AML-193 (cell line): ENCODE data around the gene RNF212.

ENCODE experiments used
- DNase-seq, 2 experiments: peaks; one replicate each; lab custom pipeline; 2025; lab: John Stamatoyannopoulos, UW

Gene RNF212

DNA sequence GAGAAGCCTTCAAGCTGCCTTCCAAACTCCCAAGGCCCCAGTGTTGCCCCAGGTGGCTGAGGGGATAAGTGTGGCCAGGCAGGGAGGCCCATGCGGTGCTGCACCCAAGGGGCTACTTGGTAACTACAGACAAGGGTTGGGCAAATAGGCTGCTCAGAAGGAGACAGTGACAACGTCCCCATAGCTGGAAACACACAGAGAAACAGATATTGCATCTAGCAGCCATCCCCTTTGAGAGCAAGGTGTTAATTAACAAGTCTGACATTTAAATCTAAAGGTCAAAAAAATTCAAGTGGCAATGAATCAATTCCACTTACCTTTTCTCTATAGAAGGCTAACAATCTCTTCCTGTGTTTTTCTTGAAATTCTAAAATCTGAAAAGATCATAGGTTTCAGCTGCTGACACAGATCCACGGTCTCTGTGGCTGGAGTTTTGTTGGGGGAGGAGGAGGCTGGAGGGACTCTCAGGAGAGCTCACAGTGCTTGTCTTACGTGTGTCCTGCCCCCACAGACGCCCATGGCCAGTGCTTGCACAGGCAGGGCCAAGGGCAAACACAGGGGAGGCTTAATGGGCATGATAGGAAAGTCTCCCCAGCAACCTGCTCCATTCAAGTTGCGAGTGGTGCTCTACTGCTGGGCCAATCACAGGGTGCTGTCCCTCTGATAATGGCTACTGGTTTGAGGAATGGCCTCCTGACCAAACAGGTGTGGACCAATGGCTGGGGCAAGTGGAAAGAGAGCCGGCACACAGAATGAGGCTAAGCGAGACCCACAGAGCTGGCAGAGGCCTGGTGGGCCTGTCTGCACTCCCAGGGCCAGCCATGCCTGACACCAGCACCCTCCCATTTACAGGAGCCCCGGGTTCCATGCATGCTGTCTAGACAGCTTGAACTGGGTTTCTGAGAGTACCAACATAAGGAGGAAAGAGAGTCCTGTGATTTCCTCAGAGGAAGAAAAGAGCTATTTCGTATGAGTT lies 22.6 kb downstream of the RNF212 start:
- no peak for DNase-seq

DNA sequence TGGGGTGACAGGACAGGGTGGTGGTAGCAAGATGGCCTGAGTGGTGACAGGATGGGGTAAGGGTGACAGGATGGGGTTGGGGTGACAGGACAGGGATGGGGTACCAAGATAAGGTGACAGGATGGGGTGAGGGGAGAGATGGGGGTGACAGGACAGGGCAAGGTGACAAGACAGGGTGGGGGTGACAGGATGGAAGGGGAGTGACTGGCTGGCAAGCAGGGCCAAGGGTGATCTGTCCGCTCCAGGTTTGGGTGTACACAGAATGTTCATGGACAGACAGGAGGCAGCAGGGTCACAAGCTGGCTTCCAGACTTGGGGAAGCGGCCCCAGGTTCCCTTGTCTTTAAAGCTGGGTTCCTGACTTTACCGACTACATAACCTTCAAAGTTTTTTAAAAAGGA lies 23.3 kb downstream of the RNF212 start:
- DNase-seq, result no peak

DNA sequence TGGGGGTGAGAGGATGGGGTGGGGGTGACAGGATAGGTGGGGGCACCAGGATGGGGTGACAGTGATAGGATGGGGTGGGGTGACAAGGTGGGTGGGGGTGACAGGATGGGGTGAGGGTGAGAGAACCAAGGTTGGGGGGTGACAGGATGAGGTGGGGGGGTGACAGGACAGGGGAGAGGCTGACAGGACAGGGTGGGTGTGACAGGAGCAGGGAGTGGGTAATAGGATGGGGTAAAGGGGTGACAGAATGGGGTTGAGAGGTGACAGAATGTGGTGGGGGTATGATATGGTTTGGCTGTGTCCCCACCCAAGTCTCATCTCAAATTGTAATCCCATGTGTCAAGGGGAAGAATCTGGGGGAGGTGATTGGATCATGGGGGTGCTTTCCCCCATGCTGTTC lies 26.0 kb downstream of the RNF212 start:
- DNase-seq, result no peak

DNA sequence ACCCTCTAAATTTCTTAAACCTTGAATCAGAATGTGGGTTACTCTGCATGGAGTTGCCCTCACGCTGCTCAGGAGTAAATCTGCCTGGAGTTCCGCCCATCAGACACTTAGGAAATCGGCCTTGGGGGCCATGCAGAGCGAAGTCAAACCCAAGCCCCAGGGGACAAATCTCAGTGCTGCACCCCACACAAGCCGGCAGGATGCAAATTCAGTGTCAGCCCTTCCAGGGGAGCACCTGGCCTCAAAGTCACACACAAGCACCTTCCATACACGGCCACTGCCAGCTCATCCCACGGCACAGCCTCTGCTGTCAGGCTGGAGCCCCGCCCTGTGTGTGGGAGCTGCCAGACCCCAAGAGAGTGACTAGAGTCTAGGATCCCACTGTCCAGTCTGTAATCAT lies 27.4 kb downstream of the RNF212 start:
- no peak for DNase-seq

DNA sequence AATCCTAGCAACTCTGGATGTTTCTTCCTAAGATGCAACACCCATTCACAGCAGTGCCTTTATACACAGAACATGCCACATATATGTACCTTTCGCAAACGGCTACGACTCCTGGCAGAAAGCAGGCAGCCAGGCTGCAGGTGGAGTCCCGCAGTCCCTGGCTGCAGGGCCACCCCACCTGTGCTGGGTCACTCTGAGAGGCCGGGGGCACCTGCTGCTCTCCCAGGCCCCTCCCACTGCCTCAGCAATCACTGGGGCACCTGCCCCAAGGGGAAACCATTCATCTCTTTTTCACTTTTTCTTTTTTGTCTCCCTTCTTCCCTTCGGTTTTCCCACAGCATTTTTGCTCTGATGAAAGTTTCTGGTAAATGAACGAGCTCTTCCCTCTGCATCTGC lies 28.0 kb downstream of the RNF212 start:
- no peak for DNase-seq

DNA sequence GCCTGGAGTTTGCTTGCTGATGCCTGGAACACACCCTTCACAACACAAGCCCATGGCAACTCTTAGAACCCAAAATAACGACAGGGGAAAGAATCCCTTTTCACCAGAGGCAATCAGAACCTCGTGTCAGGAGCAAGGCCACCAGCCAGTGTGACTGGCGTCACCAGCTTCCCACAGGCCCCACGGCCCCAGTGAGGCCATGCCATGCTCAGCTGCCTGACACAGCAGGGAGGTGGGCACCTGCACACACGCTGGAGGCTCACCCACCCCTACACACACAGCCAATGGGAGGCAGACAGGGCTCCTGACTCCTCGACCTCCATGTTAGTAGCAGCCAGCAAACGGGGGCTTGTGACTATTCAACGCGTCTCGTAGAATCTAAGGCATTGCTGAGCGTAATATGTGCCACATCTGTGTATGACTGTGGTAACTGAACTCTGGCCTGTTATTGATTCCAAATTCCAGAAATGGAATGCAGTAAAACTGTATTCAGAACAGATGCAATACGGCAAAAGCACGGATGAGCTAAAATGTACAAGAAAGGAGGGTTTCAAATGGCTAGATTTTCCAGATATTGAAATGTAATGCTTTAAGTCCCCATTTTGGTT lies 28.5 kb downstream of the RNF212 start:
- no peak for DNase-seq

DNA sequence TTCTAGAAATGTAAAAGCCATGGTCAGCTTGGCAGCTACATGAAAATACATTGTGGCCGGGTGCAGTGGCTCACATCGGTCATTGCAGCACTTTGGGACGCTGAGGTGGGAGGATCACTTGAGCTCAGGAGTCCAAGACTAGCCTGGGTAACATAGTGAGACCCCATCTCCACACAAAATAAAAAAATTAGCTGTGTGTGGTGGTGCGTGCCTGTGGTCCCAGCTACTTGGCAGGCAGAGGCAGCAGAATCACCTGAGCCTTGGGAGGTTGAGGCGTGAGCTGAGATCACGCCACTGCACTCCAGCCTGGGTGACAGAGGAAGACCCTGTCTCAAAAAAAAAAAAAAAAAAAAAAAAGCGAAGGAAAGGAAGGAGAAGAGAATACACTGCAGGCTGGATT lies 29.0 kb downstream of the RNF212 start:
- DNase-seq, result no peak

DNA sequence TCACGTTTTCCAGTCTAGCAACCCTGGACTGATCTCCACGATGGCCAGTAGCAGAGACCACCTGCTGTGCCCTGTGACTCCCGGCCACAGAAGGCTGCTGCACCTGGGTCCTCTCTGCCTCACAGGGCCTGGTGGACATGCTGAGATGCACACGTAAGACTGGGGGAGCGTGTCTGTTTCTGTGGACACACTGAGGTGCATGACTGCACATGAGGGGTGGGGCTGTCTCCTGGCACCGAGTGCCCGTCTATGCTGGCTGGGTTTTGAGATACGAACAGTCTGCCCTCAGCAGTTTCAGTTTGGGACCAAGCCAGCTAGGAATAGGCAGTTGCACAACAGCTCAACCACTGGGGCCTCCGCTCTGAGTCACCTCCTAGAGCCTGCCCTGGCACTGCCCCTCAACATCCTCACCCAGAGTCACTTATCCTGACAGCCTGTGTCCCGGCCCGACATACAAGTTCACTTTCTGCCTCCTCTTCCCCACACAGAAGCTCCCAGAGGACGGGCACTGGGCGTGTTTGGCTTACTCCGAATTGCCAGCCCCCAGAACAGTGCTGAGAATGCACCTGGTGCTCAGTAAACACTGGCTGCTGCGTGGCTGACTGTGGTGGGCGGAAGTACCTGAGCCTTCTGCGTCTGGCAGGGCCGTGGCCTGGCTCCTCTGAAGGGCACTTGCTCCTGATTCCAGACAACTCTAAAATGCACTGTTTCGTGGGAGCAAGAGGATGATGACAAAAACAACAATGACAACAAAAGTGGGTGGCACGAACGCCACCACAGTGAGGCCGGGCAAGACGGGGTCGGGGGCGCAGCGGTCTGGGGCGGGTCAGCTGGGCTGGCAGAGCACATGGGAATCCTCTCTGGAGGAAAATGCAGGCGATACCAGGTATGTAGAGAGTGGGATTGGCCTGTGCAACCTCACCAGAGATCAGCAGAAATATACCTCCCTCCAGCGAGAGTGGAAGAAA lies 30.9 kb downstream of the RNF212 start:
- peak; percentile 91 for DNase-seq

DNA sequence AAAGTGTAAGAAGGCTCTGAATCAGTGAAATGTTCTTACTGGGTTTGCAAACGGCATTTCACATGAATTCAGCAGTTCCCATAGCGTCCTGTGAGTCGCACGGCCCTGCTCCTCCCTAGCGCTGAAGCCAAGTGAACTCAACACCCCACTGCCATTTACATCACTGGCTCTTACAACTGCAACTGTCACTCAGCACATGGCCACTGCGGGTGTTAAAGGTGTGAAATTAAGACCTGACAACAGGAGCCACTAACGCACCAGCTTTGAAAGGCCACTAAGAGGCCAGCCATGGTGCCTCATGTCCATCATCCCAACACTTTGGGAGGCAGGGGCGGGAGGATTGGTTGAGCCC lies 31.7 kb downstream of the RNF212 start:
- DNase-seq, result no peak

DNA sequence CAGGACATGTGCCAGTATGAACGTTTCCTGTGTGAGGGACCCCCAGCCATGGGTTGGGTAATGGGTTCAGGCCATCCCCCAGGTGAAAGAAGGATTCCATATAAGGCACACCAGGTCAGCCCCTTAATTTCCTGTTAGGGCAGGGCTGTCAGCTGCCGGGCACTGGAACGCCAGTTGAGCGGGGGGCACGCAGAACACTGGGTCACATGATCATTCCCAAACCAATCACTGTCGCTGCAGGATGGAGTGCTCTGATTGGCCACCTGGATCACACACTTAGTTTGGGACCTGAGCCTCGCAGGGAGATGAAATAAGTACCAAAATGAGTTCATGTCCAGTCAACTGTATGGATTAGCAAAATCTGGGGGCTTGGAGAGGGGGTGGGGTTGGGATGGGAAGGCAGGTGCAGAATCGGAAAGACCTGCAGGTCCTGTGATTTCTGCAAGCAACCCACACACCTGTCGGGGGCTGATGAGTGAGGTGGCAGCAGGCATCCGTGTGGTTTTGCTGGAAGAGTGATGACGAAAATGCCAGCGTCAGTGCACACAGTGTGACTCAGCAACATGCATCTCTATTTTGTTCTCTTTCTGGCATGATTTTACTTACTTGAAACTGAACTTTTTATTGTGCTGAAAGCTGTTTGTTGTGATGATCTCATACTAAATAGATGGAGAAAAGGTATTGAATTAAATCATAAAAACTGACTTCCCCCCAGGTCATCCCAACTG lies 32.2 kb downstream of the RNF212 start:
- DNase-seq, result peak in 1 of 2 experiments; percentile 5

DNA sequence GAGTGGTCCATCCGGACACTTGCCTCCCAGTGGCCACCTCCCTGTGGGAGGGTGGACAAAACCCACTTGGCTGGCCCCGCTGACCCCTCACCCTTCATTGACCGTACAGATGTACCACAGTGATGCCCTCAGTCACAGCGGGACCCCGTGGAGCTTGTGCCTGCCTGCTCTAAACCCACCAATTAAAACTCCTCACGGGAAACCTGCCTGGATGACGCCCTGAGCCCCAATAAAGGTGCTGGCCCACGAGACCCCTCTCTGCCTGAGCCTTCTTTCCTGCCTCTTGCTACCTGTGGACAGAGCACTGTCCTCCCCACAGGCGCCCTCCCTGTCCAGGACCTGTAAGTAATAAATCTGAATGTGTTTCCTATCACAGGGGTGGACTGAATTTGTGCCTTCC lies 32.9 kb downstream of the RNF212 start:
- DNase-seq, result no peak

DNA sequence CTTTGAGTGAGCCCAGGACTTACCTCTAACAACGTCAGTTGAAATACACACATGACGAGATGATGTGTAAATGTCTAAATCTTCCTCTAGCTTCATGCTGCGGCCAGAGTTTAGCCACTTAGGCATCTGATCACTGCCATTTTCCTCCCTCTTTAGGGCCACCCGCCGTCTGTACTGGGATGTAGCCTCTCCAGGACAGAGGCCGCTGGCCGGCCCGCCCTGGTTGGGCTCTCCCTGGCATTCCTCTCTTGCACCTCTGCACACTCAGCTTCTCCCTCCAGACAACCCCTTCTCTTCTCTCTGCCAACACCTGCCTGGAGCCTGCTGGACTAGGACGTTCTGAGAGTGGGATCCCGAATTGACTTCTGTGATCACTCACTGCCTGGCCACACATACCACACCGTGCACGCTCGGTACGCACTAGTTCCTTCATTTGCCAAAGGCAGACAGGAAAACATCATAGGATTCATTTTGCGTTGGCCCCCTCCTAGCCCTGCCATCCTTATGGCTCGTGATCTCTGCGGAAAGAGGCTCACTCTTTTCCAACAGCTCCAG lies 33.6 kb downstream of the RNF212 start:
- no peak for DNase-seq

DNA sequence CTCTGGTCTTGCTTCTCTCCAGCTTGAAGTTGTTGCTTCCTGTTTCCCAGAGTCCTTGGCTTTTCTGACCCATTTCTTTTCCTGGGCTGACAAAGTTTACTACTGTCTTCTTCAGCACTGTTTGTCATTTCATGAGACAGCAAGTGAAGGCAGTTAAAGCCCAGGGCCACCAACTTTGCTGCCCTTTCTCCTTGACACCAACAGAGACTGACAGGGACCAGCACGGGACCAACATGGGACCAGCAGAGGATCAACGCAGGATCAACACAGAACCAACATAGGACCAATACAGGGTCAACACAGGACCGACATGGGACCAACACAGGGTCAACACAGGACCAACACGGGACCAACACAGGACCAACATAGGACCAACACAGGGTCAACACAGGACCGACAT lies 34.9 kb downstream of the RNF212 start:
- no peak for DNase-seq

DNA sequence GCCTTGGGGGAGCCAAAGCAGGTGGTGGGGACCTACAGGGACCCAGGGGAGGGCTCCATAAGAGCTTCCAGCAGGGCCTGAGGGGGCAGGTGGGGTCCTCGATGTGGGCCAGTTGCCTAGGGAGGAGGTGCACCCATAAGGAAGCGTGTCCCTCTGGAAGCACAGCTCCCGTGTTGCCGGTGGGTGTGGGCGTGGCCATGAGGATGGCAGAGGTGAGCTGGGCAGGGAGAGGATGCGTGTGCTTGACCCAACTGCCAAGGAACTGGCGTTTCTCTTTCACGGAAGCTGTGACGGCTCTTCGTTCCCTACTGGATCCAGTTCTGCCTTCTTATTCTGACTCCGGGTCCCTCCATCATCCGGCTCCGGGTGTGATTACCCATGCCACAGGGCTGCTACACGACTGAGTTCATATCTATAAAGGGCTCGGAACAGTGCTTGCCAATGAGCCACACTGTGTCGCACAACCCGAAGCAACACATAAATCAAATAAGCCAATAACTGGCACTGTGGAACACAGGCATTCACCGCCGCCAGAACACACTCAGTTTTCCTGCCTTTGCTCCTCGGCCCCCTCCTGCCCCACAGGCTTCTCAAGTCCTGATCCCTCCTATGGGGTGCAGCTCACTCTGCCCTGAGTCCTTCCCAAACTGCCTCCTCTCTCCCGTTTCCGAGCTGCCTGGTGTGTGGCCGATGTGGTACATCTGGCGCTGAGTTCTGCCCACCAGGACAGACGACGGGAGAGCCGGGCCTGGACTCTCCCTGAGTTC lies 35.5 kb downstream of the RNF212 start:
- no peak for DNase-seq

DNA sequence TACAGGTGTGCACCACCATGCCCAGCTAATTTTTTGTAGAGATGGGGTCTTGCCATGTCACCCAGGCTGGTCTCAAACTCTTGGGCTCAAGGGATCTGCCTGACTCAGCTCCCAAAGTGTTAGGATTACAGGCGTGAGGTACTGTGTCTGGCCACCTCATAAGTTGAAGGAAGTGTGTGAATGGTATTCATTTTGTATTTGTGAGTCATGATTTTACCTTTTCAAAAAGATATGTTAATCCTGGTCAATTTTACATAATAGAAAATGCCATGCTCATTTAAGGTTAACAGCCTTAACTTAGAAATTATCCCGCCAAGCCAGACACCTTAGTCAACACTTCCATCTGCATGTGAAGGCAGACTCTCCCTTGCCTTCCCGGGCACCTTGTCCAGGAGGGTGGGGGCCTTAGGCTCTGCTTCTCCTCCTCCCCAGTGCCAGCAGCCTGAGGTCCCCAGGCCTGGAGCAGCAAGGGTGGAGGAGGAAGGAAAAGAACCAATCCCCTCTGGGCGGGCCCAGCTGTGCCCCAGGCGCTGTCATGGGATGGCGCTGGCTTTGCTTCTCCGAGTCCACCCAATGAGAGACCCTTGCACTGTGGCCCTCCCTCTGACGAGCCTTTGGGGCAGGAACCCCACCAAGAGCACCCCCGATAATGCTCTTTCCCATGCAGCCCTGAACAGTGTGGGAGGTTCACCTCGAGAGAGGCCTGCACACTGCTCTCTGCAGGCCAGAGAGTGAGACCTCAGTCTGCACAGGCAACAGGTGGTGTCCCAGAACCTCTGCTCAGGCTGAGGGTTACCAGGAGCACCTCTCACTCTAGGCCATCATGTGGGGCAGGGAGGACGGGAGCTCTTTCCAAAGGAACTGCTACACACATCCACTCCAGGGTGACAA lies 37.3 kb downstream of the RNF212 start:
- DNase-seq, result no peak

DNA sequence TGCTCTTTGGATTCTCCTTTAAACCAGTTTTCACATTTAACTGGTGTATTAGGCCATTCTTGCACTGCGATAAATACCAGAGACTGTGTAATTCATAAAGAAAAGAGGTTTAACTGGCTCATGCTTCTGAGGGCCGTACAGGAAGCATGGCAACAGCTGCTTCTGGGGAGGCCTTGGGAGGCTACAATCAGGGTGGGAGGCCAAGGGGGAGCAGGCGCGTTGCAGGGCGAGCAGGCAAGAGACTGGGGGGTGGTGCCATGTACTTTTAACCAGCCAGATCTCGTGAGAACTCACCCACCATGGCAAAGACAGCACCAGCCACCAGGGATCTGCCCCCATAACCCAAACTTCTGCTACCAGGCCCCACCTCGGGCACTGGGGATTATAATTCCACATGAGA lies 38.1 kb downstream of the RNF212 start:
- no peak for DNase-seq

DNA sequence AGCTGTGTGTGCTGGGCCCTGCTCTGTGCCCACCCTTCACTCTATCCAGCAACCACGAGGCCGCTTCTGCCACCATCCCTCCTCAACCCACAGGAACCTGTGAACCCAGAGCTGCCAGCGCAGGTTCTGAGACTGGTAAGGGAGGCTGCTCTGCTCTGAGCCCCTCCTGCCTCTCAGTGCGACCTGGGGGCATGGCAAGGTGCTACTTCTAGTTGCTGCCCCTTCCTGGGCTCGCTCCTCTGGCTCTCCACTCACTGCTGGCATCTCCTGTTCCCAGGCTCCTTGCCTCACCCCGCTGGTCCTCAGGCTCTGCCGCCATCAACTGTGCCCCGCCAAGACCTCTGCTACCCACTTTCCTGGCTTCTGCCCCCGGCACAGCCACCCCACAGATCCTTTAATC lies 39.3 kb downstream of the RNF212 start:
- DNase-seq, result no peak

DNA sequence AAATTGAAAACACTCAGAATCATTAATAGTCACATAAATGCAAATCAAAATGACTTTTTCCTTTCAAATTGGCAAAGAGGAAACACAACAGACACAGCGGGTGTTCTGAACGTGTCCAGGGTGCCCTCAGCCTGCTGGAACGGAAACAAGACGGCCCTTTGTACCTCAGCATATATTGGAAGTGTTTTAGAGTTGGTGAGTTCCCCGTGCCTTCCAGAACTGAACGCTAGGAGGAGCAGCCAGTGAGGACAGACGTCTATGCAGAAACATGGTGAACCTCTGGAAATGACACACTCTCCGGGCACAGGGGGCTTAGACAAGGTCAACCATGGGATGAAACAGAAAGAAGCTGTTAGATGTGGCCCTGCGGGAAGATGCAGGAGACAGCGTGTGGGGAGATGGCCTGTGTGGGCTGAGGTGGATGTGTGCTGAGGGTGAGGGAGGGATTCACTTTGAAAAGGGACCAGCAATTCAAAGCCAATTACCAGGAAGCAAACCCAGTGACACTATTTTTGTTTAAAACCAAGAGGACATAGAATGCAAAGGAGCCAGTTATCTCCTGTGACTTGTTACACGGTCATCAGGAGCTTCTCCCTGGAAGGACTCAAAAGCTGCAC lies 40.4 kb downstream of the RNF212 start:
- peak; percentile 84 to 90 for DNase-seq

DNA sequence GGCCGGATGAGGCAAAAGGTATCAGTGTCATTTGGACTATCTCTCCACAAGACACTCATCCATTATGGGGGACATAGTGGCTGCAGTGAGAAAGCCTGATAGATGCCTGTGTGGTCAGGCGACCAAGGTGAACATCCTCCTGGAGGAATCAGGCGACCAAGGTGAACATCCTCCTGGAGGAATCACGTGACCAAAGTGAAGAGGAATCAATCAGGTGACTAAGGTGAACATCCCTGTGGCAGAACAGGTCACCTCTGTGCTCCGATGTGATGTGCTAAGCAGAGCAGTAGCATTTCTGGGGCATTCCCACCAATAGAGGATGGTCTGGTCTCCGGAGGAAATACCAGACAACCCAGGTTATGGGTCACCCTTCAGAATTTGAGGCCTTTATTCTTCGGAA lies 44.0 kb downstream of the RNF212 start:
- no peak for DNase-seq
